Esophagus squamous epithelium (tissue), 5 donors: ENCODE measurements around the gene ADCYAP1R1. TPM values are rescaled to one million over a fixed set of nuclear protein-coding genes. Genes with fewer than 3 reads are reported as not detected.

ENCODE experiments used
- DNase-seq: peaks from one replicate; lab custom pipeline; 2025; lab: John Stamatoyannopoulos, UW
- H3K27ac ChIP-seq, 4 donors: fragments of 200-600 bp; sonication (generic); one replicate each; pipeline ENCODE4 v1.5.1; 2016 to 2019; ENCODE audit warnings: mild to moderate bottlenecking in 1 of 4
- H3K27me3 ChIP-seq, 4 donors: fragments of 200-600 bp; sonication (generic); 1 replicate in 3 of 4; 2 replicates in 1 of 4; pipeline versions ENCODE4 v1.5.1 to v1.6.0; 2017 to 2021; ENCODE audit warnings: antibody characterized with exemption in 1 of 4
- H3K36me3 ChIP-seq, 3 donors: fragments of 200-600 bp; sonication (generic); one replicate each; pipeline ENCODE4 v1.5.1; 2016 to 2019
- H3K4me1 ChIP-seq, 3 donors: fragments of 200-600 bp; sonication (generic); one replicate each; pipeline ENCODE4 v1.5.1; 2017 to 2019
- H3K4me3 ChIP-seq, 4 donors: fragments of 200-600 bp; sonication (generic); 1 replicate in 3 of 4; 2 replicates in 1 of 4; pipeline ENCODE4 v1.5.1; 2016 to 2019; ENCODE audit warnings: mild to moderate bottlenecking in 2 of 4, moderate library complexity in 1 of 4
- H3K9me3 ChIP-seq, 3 donors: fragments of 200-600 bp; sonication (generic); one replicate each; pipeline ENCODE4 v1.5.1; 2016 to 2019
- CTCF ChIP-seq, 6 experiments: fragments of 450-650 bp in 4 of 6; fragments of 200-600 bp in 2 of 6; sonication (generic) in 2 of 6; IDR thresholded peaks; one replicate each; pipeline ENCODE4 v1.5.1; 2016 to 2019; ENCODE audit warnings: antibody characterized with exemption in 6 of 6, mild to moderate bottlenecking in 4 of 6, moderate library complexity in 4 of 6
- POLR2A ChIP-seq, 4 donors: fragments of 450-650 bp; IDR thresholded peaks; one replicate each; pipeline ENCODE4 v1.6.1; 2017; ENCODE audit warnings: antibody characterized with exemption in 4 of 4, mild to moderate bottlenecking in 4 of 4, moderate library complexity in 3 of 4
- WGBS, 2 donors: methylation state at CpG; one replicate each; pipeline ENCODE4 v1.1.5; 2018; 5-methylcytosine and 5-hydroxymethylcytosine counted together
- intact Hi-C: fragments of 100-400 bp; cut with DNase I; formaldehyde crosslinking; loops from one replicate; pipeline ENCODE4 v1.15.0; 2022
- total RNA-seq, 4 donors: library from RNA; depleted of rRNA; stranded (reverse); fragments of >200 nt; gene quantifications; one replicate each; pipeline ENCODE4 v1.1.0, GENCODE V29; 2016
- donor health status: DM: yes; HTN: yes; CAD: no.

ADCYAP1R1 gene
- total RNA-seq, 4 donors from 2014 or later = 0.15 to 10.5 (median 0.20) TPM

GRCh38 chr7:31087351-31087750 is 35.2 kb downstream of the ADCYAP1R1 start:
- H3K9me3 ChIP-seq = no peaks in the 10 kb centered on the region
- intact Hi-C loops = no loop called here
- peaks cover 0 to 9% (median 5%) of the 10 kb centered on the region in 3 donors for H3K4me1 ChIP-seq
- peaks cover 0 to 6% (median 0%) of the 10 kb centered on the region in 4 donors for H3K27me3 ChIP-seq
- no peak overlapping the region for H3K27ac ChIP-seq
- no peaks in the 10 kb centered on the region for H3K36me3 ChIP-seq
- no peak overlapping the region for H3K4me3 ChIP-seq
- no peak for DNase-seq
- TF ChIP-seq CTCF (IDR thresholded peaks at IDR 0.05) (no peak), POLR2A (IDR thresholded peaks at IDR 0.05) (no peak)
- 82 to 83% methylated on average over 3 to 5 of the region's 6 CpGs for WGBS, 2 donors

GRCh38 chr7:31091924-31092434 is 39.9 kb downstream of the ADCYAP1R1 start:
- no peak overlapping the region for H3K27ac ChIP-seq
- H3K9me3 ChIP-seq = no peaks in the 10 kb centered on the region
- no peaks in the 10 kb centered on the region for H3K4me1 ChIP-seq
- WGBS, 2 donors = 53 to 69% methylated on average over 2 of the region's 2 CpGs
- H3K27me3 ChIP-seq = peaks cover 0 to 32% (median 0%) of the 10 kb centered on the region in 4 donors
- no peak for DNase-seq
- no peak for TF ChIP-seq POLR2A (IDR thresholded peaks at IDR 0.05)
- TF ChIP-seq CTCF (IDR thresholded peaks at IDR 0.05) = no peak
- intact Hi-C loops = no loop called here
- no peak overlapping the region for H3K4me3 ChIP-seq
- H3K36me3 ChIP-seq = no peaks in the 10 kb centered on the region

- Histone ChIP-seq H3K36me3 (no peaks in the 10 kb centered on the region), H3K27me3 (peaks cover 0 to 35% (median 0%) of the 10 kb centered on the region in 4 donors), H3K27ac (no peak overlapping the region), H3K4me1 (no peaks in the 10 kb centered on the region), H3K9me3 (no peaks in the 10 kb centered on the region), H3K4me3 (no peak overlapping the region)
- intact Hi-C loops = no loop called here
- no peak for DNase-seq
- no peak for TF ChIP-seq CTCF (IDR thresholded peaks at IDR 0.05)
- TF ChIP-seq POLR2A (IDR thresholded peaks at IDR 0.05) = no peak
- 94 to 98% methylated on average over 4 of the region's 4 CpGs for WGBS, 2 donors
Observed at GRCh38 chr7:31092606-31093005, 40.5 kb downstream of the ADCYAP1R1 start.

- Histone ChIP-seq H3K27ac (no peak overlapping the region), H3K27me3 (peaks cover 0 to 35% (median 0%) of the 10 kb centered on the region in 4 donors), H3K36me3 (no peaks in the 10 kb centered on the region), H3K9me3 (no peaks in the 10 kb centered on the region), H3K4me3 (no peak overlapping the region), H3K4me1 (no peaks in the 10 kb centered on the region)
- no peak for TF ChIP-seq CTCF (IDR thresholded peaks at IDR 0.05)
- TF ChIP-seq POLR2A (IDR thresholded peaks at IDR 0.05) = no peak
- 92 to 95% methylated on average over 2 to 3 of the region's 3 CpGs for WGBS, 2 donors
- no peak for DNase-seq
- intact Hi-C loops = no loop called here
Observed at GRCh38 chr7:31093282-31093681, 41.2 kb downstream of the ADCYAP1R1 start.

GRCh38 chr7:31094271-31094670 is 42.2 kb downstream of the ADCYAP1R1 start:
- DNase-seq = no peak
- 61 to 71% methylated on average over 4 of the region's 4 CpGs for WGBS, 2 donors
- no peaks in the 10 kb centered on the region for H3K9me3 ChIP-seq
- peaks cover 0 to 35% (median 0%) of the 10 kb centered on the region in 4 donors for H3K27me3 ChIP-seq
- no peaks in the 10 kb centered on the region for H3K36me3 ChIP-seq
- TF ChIP-seq POLR2A (IDR thresholded peaks at IDR 0.05) (no peak), CTCF (IDR thresholded peaks at IDR 0.05) (no peak)
- H3K4me1 ChIP-seq = no peaks in the 10 kb centered on the region
- H3K27ac ChIP-seq = no peak overlapping the region
- H3K4me3 ChIP-seq = no peak overlapping the region
- intact Hi-C loops = no loop called here
